Measurements from ENCODE around the gene KCND2.

Gene KCND2

DNA sequence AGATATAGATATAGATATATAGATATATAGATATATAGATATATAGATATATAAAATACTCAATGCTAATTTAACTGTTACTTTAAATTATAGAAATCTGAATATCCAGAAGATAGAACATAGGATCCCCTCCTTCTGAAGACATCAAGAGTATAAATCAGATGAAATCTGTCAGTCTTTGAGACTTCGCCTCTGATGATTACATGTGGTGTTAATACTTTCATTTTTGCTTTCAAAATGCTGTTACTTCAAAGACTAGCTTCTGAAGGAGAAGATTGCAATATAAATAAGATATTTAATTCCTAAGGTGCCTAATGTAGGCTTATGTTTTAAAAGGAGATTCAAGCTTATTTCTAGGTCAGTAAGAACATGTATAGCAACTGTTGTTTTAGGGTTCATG, 404.6 kb downstream of the KCND2 start:
- TF ChIP-seq TAF1 (IDR thresholded peaks at IDR 0.05; ENCODE audit: borderline replicate concordance, insufficient read depth, low read length) = no peak
- TF ChIP-seq FOXP2 (optimal IDR thresholded peaks at IDR 0.05; ENCODE audit: borderline replicate concordance, extremely low read depth, extremely low read length, insufficient read depth) = no peak

DNA sequence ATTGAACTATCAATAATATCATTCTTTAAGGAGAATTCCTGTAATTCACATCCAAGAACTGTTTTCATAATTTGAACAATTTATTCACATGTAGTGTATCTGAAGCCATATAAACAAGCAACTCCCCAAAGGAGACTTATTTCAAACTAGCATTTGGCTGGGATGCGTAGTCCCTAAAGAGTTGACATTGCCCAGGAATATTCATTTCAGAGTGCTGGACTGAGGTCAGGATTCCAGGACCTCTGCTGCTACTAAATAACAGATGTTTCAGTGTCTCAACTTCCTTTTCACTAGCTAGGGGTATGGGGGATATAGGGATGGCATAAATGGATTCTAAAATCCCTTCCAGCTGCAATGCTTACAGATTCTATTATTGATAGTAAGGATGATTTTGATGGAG, 408.0 kb downstream of the KCND2 start:
- TF ChIP-seq POLR2AphosphoS5 (IDR thresholded peaks at IDR 0.05; ENCODE audit: low read depth, low read length) = no peak
- no peak for TF ChIP-seq SIN3A (IDR thresholded peaks at IDR 0.05; ENCODE audit: borderline replicate concordance, insufficient read depth, low read length)
- TF ChIP-seq FOXP2 (optimal IDR thresholded peaks at IDR 0.05; ENCODE audit: borderline replicate concordance, extremely low read depth, extremely low read length, insufficient read depth) = no peak
- TF ChIP-seq, protein P1, sequence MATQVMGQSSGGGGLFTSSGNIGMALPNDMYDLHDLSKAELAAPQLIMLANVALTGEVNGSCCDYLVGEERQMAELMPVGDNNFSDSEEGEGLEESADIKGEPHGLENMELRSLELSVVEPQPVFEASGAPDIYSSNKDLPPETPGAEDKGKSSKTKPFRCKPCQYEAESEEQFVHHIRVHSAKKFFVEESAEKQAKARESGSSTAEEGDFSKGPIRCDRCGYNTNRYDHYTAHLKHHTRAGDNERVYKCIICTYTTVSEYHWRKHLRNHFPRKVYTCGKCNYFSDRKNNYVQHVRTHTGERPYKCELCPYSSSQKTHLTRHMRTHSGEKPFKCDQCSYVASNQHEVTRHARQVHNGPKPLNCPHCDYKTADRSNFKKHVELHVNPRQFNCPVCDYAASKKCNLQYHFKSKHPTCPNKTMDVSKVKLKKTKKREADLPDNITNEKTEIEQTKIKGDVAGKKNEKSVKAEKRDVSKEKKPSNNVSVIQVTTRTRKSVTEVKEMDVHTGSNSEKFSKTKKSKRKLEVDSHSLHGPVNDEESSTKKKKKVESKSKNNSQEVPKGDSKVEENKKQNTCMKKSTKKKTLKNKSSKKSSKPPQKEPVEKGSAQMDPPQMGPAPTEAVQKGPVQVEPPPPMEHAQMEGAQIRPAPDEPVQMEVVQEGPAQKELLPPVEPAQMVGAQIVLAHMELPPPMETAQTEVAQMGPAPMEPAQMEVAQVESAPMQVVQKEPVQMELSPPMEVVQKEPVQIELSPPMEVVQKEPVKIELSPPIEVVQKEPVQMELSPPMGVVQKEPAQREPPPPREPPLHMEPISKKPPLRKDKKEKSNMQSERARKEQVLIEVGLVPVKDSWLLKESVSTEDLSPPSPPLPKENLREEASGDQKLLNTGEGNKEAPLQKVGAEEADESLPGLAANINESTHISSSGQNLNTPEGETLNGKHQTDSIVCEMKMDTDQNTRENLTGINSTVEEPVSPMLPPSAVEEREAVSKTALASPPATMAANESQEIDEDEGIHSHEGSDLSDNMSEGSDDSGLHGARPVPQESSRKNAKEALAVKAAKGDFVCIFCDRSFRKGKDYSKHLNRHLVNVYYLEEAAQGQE (IDR thresholded peaks at IDR 0.05; ENCODE audit: insufficient read depth in 1 of 2, low read depth in 2 of 2, low read length in 2 of 2) = no peak
- no peak for TF ChIP-seq TAF1 (IDR thresholded peaks at IDR 0.05; ENCODE audit: borderline replicate concordance, insufficient read depth, low read length)

DNA sequence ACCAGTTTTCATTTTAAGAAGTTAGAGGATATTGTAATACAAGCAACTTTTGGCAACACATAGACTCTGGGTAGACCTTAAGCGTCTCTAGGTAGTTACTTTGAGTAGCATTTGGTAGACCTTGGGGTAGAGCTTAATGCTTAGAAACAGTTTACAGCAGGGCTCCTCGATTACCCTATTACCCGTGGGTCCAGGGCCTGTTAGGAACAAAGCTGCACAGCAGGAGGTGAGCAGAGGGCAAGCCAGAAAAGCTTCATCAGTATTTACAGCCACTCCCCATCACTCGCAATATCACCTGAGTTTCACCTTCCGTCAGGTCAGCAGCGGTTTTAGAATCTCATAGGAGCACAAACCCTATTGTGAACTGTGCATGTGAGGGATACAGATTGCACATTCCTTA, 411.5 kb downstream of the KCND2 start:
- TF ChIP-seq POLR2AphosphoS5 (IDR thresholded peaks at IDR 0.05; ENCODE audit: low read depth, low read length) (no peak), TAF1 (IDR thresholded peaks at IDR 0.05; ENCODE audit: borderline replicate concordance, insufficient read depth, low read length) (no peak), SIN3A (IDR thresholded peaks at IDR 0.05; ENCODE audit: borderline replicate concordance, insufficient read depth, low read length) (no peak), FOXP2 (optimal IDR thresholded peaks at IDR 0.05; ENCODE audit: borderline replicate concordance, extremely low read depth, extremely low read length, insufficient read depth) (no peak)
- TF ChIP-seq, protein P1 (IDR thresholded peaks at IDR 0.05; ENCODE audit: insufficient read depth in 1 of 2, low read depth in 2 of 2, low read length in 2 of 2) = no peak

DNA sequence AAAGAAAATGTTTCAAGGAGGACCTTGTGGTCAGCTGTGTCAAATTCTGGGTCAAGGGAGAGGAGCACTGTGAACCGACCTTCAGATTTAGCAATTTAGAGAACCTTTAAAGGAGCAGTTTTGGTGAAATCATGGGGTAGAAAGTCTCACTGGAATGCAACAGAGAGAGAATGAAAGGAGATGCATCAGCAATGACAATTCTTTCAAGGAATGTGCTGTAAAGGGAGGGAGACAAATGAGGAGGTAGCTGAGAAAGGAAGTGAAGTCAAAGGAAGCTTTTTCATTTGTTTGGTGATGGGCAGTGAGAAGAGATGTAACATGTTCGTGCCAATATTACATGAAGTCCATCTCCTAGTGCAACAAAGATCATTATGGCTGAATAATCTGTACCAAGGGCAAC, 418.9 kb downstream of the KCND2 start:
- TF ChIP-seq TAF1 (IDR thresholded peaks at IDR 0.05; ENCODE audit: borderline replicate concordance, insufficient read depth, low read length) (no peak), FOXP2 (optimal IDR thresholded peaks at IDR 0.05; ENCODE audit: borderline replicate concordance, extremely low read depth, extremely low read length, insufficient read depth) (no peak), POLR2AphosphoS5 (IDR thresholded peaks at IDR 0.05; ENCODE audit: low read depth, low read length) (no peak), SIN3A (IDR thresholded peaks at IDR 0.05; ENCODE audit: borderline replicate concordance, insufficient read depth, low read length) (no peak)
- TF ChIP-seq, protein P1 (IDR thresholded peaks at IDR 0.05; ENCODE audit: insufficient read depth in 1 of 2, low read depth in 2 of 2, low read length in 2 of 2) = no peak

DNA sequence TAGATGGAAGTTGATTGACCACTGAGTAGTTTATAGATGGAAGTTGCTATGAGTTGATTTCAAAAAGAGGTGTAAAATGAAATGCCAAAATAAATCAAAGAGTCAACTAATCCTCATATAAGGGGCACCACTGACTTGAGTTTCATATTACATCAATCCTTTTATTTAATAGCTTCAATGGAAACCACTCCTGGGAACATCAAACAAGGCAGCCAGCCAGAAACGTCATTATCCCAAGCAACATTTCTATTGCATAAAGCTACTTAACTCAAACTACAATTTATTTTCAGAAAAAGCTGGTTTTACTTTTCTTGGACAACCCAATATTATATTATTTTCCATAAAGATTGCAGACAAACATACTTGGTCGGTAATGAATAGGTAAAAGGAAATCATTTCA, 422.9 kb downstream of the KCND2 start:
- TF ChIP-seq SIN3A (IDR thresholded peaks at IDR 0.05; ENCODE audit: borderline replicate concordance, insufficient read depth, low read length) (no peak), POLR2AphosphoS5 (IDR thresholded peaks at IDR 0.05; ENCODE audit: low read depth, low read length) (no peak), TAF1 (IDR thresholded peaks at IDR 0.05; ENCODE audit: borderline replicate concordance, insufficient read depth, low read length) (no peak), FOXP2 (optimal IDR thresholded peaks at IDR 0.05; ENCODE audit: borderline replicate concordance, extremely low read depth, extremely low read length, insufficient read depth) (no peak)
- TF ChIP-seq, protein P1 (IDR thresholded peaks at IDR 0.05; ENCODE audit: insufficient read depth in 1 of 2, low read depth in 2 of 2, low read length in 2 of 2) = no peak

All from PFSK-1 (cell line).